Glutamatergic neuron (in vitro differentiated cells): ENCODE measurements around the gene CHST8. TPM values are rescaled to one million over a fixed set of nuclear protein-coding genes. Genes with fewer than 3 reads are reported as not detected.
A peak's percentile ranks its signal among the peaks of the same experiment; 100 is the strongest.

Experiments
- DNase-seq: peaks from one replicate; pipeline ENCODE4 v3.0.0; 2022
- H3K27ac Mint-ChIP-seq: one replicate; pipeline ENCODE4 v1.8.0; 2020; ENCODE audit warnings: mild to moderate bottlenecking, mixed read lengths, inconsistent platforms; ENCODE audit not compliant: unreplicated experiment
- H3K27me3 Mint-ChIP-seq: one replicate; pipeline ENCODE4 v1.8.0; 2020; ENCODE audit warnings: mild to moderate bottlenecking, moderate library complexity, mixed read lengths, inconsistent platforms; ENCODE audit not compliant: unreplicated experiment
- H3K36me3 Mint-ChIP-seq: one replicate; pipeline ENCODE4 v1.8.0; 2020; ENCODE audit warnings: mild to moderate bottlenecking, mixed read lengths, inconsistent platforms; ENCODE audit not compliant: unreplicated experiment
- H3K4me1 Mint-ChIP-seq: one replicate; pipeline ENCODE4 v1.8.0; 2020; ENCODE audit warnings: mild to moderate bottlenecking, low read depth, mixed read lengths, inconsistent platforms; ENCODE audit not compliant: unreplicated experiment
- H3K4me3 Mint-ChIP-seq: one replicate; pipeline ENCODE4 v1.8.0; 2020; ENCODE audit warnings: mild to moderate bottlenecking, mixed read lengths, inconsistent platforms; ENCODE audit not compliant: unreplicated experiment
- H3K9me3 Mint-ChIP-seq: one replicate; pipeline ENCODE4 v1.8.0; 2020; ENCODE audit warnings: mild to moderate bottlenecking, moderate library complexity, mixed read lengths, inconsistent platforms; ENCODE audit not compliant: unreplicated experiment
- CTCF ChIP-seq: fragments of 200-600 bp; sonication (generic); IDR thresholded peaks from one replicate; pipeline ENCODE4 v1.5.0; 2021; ENCODE audit not compliant: partially characterized antibody, unreplicated experiment
- total RNA-seq: library from RNA; stranded (reverse); fragmentation: NEBNext Ultra II Directional; extraction: Animal tissue kit (Norgen Biotek cat#: 25700); gene quantifications from one replicate; pipeline ENCODE4 v1.2.1, GENCODE V29; 2021; ENCODE audit not compliant: unreplicated experiment

The CHST8 gene
- total RNA-seq, 1 donor from 2014 or later, result 235 TPM

- peaks cover 10% of the 10 kb centered on the region for H3K36me3 Mint-ChIP-seq
- peaks cover 32% of the 10 kb centered on the region for H3K27me3 Mint-ChIP-seq
- peak overlapping the region; percentile 66 for H3K27ac Mint-ChIP-seq
- DNase-seq, result no peak
- H3K9me3 Mint-ChIP-seq, result peaks cover 50% of the 10 kb centered on the region
- TF ChIP-seq CTCF, result no peak
- no peak overlapping the region for H3K4me3 Mint-ChIP-seq
- H3K4me1 Mint-ChIP-seq, result peaks cover 66% of the 10 kb centered on the region
These were observed 57.2 kb downstream of the CHST8 start for GRCh38 chr19:33678796-33679585.

GRCh38 chr19:33679696-33680095, 57.9 kb downstream of the CHST8 start:
- H3K9me3 Mint-ChIP-seq, result peaks cover 48% of the 10 kb centered on the region
- no peak for DNase-seq
- H3K27ac Mint-ChIP-seq, result peak overlapping the region; percentile 66
- H3K4me1 Mint-ChIP-seq, result peaks cover 63% of the 10 kb centered on the region
- H3K36me3 Mint-ChIP-seq, result peaks cover 10% of the 10 kb centered on the region
- no peak overlapping the region for H3K4me3 Mint-ChIP-seq
- no peak for TF ChIP-seq CTCF
- H3K27me3 Mint-ChIP-seq, result peaks cover 32% of the 10 kb centered on the region

- Mint-ChIP-seq H3K27ac (no peak overlapping the region), H3K27me3 (peaks cover 35% of the 10 kb centered on the region), H3K9me3 (peaks cover 50% of the 10 kb centered on the region), H3K4me1 (peaks cover 65% of the 10 kb centered on the region), H3K4me3 (no peak overlapping the region), H3K36me3 (peaks cover 15% of the 10 kb centered on the region)
- DNase-seq, result no peak
- no peak for TF ChIP-seq CTCF
These were observed 59.4 kb downstream of the CHST8 start for GRCh38 chr19:33681081-33681680.

- Mint-ChIP-seq H3K9me3 (peaks cover 59% of the 10 kb centered on the region), H3K4me1 (peaks cover 71% of the 10 kb centered on the region), H3K27me3 (peaks cover 54% of the 10 kb centered on the region), H3K4me3 (peak overlapping the region; percentile 93), H3K27ac (peak overlapping the region; percentile 99), H3K36me3 (peaks cover 15% of the 10 kb centered on the region)
- TF ChIP-seq CTCF, result no peak
- peak; percentile 60 for DNase-seq
These were observed 62.3 kb downstream of the CHST8 start for GRCh38 chr19:33683881-33684537.
